ENCODE measurements around the gene AGGF1.
"Not testable (repeated sequence)": the region's sequence is repeated elsewhere in the genome, so short reads cannot be mapped to it uniquely, and the experiment has no call there.

AGGF1 gene, protein sequence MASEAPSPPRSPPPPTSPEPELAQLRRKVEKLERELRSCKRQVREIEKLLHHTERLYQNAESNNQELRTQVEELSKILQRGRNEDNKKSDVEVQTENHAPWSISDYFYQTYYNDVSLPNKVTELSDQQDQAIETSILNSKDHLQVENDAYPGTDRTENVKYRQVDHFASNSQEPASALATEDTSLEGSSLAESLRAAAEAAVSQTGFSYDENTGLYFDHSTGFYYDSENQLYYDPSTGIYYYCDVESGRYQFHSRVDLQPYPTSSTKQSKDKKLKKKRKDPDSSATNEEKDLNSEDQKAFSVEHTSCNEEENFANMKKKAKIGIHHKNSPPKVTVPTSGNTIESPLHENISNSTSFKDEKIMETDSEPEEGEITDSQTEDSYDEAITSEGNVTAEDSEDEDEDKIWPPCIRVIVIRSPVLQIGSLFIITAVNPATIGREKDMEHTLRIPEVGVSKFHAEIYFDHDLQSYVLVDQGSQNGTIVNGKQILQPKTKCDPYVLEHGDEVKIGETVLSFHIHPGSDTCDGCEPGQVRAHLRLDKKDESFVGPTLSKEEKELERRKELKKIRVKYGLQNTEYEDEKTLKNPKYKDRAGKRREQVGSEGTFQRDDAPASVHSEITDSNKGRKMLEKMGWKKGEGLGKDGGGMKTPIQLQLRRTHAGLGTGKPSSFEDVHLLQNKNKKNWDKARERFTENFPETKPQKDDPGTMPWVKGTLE

DNA sequence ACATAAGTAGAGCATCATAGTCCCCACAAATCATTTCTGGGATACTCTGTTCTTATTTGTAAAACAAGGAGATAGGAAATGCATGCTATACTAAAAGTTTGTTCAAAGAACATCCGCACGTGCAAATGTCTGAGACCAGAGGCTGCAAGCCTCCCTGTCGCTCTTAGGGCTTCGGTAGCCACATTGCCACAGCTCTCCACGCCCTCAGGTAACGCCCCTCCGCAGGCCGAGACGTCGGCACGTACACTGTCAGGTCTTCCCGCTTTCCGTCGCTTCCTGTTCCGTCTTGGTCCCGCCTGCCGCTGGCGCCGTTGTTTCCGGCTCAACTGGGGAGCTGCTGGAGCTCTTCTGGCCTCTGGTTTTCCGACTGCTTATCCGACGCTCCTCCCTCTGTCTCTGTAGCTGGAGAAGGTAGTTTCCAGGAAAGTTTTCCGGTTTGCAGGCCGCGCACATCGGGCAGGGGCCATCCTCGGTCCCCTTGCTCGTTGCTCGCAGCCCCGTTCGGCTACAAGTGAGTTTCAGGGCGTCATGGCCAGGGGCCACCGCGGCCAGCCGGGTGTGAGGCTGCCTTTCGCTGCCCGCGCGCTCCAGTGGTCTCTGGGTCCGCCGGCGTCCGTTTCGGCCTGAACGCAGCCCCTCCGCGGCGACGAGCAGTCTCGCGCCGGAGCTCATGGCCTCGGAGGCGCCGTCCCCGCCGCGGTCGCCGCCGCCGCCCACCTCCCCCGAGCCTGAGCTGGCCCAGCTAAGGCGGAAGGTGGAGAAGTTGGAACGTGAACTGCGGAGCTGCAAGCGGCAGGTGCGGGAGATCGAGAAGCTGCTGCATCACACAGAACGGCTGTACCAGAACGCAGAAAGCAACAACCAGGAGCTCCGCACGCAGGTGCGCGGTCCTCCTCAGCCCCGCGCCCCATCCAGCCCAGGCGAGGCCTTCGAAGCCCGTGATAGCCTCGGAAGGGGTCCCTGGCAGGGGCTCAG lies at the start of gene AGGF1:
Gene AGGF1 (plus strand): TSS at position 308 of the 975 bp plus-strand sequence. CDS start 363 bp downstream, at position 671.
- peak; percentile 94 for DNase-seq

GRCh38 chr5:76980518-76981144 lies 49.6 kb upstream of the AGGF1 start:
- no peak for DNase-seq

DNA sequence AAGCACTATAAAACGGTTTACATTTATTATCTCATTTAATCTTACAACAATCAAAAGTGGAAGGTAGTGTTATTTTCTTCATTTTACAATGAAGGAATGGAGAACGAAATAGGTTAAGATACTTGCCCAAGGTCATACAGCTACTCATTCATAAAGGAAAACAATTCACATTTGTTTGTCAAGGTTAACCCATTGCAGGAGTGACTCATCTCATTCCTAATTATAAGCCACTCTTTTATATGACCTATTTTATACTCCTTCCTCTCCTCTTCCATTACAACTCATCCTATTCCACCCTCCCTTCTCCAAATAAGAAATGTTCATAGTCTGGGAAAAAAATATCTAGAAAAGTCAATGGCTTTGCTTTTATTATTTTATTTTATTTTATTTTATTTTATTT lies 47.8 kb upstream of the AGGF1 start:
- no peak for DNase-seq

DNA sequence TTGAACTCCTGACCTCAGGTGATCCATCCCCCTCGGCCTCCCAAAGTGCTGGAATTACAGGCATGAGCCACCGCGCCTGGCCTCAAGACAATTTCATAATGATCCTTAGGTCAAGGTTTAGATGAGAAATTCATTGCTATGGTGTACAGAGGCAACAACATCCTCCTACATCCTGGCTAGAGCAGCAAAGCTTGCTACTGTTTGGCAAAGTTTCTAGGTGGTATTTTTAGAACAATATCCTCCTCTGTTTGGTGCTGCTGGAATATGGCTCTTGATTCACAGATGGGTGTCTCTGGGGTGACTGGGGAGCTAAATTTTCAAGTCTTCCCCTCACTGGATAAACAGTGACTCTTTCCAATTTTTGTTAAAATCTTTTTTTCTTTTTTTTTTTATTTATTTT lies 46.7 kb upstream of the AGGF1 start:
- no peak for DNase-seq

GRCh38 chr5:76986825-76987526 lies 43.2 kb upstream of the AGGF1 start:
- DNase-seq = no peak

DNA sequence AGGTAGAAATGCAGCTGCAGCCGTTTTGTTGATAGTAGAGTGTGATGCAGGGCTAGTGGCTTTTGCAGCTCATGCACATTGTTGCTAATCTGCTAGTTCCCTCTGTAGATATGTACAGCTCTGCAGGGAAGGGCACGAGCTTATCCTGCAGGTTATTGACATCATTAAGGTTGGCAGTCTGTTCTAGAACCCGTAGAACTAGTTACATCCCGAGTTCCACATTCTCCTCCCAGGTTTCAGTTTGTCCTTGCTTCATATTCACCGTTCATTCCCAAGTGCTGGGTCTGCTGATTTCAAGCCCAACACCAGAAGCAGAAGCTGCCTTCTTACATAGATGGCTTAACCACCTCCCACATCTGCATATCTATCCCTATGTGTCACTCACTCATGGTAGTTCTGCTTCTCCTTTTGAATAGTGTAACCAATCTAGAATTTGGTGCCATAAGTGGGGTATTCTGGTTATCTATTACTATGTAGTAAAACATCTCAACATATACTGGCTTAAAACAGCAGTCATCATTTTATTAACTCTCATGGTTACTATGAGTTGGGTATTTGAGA lies 39.2 kb upstream of the AGGF1 start:
- DNase-seq = no peak

- not testable (repeated sequence) for DNase-seq
Observed at GRCh38 chr5:76993436-76993835, 36.8 kb upstream of the AGGF1 start.

GRCh38 chr5:76994337-76994736 lies 35.9 kb upstream of the AGGF1 start:
- no peak for DNase-seq

GRCh38 chr5:76998251-76998650 lies 32.0 kb upstream of the AGGF1 start:
- not testable (repeated sequence) for DNase-seq

DNA sequence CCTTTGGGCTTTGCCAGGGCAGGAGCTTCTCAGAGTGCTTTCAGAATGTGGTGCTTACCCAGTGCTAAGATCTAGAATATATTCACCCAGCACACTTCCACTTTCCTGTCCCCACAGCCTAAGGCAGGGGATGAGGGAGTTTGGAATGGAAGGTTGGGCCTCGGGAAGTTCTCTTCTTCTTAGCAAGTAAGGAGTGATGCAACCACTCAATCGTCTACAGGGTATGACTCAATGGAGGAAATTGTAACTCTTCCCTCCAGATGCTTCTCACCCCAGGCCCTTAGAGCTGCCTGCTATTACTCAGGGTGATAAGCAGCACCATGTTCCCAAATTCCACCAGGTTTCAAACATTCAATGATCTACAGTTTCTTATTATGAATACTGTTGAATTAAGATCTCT lies 30.8 kb upstream of the AGGF1 start:
- no peak for DNase-seq

GRCh38 chr5:77003246-77003645 lies 27.0 kb upstream of the AGGF1 start:
- no peak for DNase-seq

- DNase-seq = no peak
Observed at GRCh38 chr5:77006124-77006523, 24.1 kb upstream of the AGGF1 start.

DNA sequence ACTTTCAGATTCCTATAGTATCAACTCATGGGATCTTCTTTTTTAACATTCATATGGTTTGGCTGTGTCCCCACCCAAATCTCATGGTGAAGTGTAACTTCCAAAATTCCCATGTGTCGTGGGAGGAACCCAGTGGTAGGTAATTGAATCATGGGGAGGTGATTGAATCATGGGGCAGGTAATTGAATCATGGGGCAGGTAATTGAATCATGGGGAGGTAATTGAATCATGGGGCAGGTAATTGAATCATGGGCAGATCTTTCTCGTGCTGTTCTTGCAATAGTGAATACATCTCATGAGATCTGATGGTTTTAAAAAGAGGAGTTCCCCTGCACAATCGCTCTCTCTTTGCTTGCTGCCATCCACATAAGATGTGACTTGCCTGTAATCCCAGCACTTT lies 21.8 kb upstream of the AGGF1 start:
- DNase-seq = no peak

DNA sequence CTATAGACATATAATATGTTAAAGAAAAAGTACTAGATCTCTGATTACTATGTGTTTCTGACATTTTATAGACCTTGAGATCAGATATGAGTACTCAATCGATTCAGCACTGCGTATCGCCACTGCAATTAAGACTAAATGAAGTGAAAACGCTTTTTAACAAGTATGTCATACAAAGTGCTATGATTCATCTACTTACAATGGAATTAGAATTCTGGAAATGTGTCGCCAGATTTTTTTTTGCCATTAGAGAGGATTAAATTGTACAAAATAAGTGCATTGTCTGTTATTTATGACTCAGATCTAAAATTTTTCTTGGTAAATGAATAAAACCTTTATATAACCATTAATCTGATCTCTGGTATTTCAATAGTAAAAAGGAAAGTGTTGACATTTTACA lies 20.0 kb upstream of the AGGF1 start:
- no peak for DNase-seq

GRCh38 chr5:77011498-77011897 lies 18.7 kb upstream of the AGGF1 start:
- no peak for DNase-seq

GRCh38 chr5:77012601-77013000 lies 17.6 kb upstream of the AGGF1 start:
- no peak for DNase-seq

DNA sequence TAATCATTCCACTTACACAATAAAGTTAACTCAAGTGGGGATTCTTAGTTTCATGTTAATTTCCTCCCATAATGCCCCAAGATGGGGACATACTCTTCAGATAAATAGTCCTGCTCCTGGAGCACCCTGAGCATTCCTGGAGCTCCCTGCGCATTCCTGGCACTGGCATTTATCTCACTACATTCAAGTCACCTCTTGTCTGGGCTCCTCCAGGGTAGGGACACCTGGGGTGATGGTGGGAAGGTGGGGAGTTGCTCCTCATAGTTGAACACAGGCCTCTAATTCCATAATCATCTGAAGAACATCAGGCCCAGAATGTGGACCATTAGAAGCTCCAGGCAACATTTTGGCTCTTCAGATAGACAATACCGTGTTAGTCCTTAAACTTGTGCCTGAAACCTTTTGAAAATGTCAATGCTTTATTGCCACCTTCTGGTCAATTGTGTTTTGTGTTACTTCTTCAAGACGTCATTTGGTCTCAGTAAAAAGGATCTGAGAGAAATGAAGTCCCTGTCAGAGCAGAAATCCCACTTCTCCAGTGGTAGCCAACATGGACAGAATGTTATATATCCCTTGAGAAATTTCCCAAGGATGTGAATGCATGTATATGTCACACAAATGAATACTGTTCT lies 14.2 kb upstream of the AGGF1 start:
- DNase-seq = peak; percentile 52

GRCh38 chr5:77016962-77017361 lies 13.2 kb upstream of the AGGF1 start:
- no peak for DNase-seq

DNA sequence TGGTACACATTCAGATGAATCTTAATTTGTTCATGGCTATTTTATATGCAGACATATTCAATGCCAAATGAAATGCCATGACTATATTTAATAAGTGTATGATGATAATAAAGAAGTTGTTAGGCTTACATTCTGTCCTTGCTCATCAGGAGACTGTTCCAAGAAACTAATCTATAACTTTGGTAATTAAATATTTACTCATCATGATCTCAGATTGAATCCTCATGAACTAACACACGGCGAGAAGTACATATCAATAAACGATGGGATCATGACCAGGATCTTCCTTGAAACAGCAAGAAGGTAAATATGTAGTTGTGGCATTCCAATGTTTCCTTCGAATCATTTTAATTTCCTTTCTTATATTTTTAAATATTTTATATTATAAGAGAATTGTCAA lies 12.5 kb upstream of the AGGF1 start:
- DNase-seq = no peak

- no peak for DNase-seq
Observed at GRCh38 chr5:77022511-77023417, 7.4 kb upstream of the AGGF1 start.

Measured in GDM1 (cell line).